ENCODE measurements around the gene SCYGR1. TPM values are rescaled to one million over a fixed set of nuclear protein-coding genes. Genes with fewer than 3 reads are reported as not detected.

Gene SCYGR1
- total RNA-seq, 1 experiment from 2014 or later: not detected

DNA sequence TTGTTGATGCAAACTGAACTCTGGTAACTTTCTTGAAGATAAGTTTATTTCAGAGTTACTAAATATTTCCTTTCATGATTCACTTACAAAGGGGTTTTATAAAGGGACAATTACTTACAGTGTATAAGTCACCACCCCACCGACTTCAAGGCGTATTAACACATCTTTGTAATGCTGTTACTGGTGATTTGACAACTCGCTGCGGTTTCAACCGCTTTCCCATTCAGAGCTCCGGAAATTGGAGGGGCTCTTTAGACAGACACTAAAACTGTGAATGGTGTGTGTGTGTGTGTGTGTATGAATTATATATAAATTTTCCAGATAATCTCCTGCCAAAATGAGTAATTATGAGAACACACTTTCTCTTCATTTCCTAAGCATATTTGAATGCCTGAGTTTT, 13.6 kb downstream of the SCYGR1 start:
- POLR2A ChIA-PET: no interaction called here
- no peak overlapping the region for H3K4me3 Mint-ChIP-seq (ENCODE audit: unreplicated experiment)
- H3K4me1 ChIP-seq: peaks cover 16% of the 10 kb centered on the region
- H3K4me1 Mint-ChIP-seq (ENCODE audit: low read depth, unreplicated experiment): peaks cover 20% of the 10 kb centered on the region
- CTCF ChIA-PET: no interaction called here
- DNase-seq: no peak
- intact Hi-C loops (cut with micrococcal nuclease; ENCODE audit: unreplicated experiment): no loop called here
- no peaks in the 10 kb centered on the region for H3K36me3 ChIP-seq (ENCODE audit: control insufficient read depth, insufficient read depth, low read length)
- no peaks in the 10 kb centered on the region for H3K9me3 ChIP-seq
- BruUV-seq (replicated peaks): no TSS peak
- H3K9me3 Mint-ChIP-seq (ENCODE audit: unreplicated experiment): no peaks in the 10 kb centered on the region
- no peaks in the 10 kb centered on the region for H3K27me3 ChIP-seq (replicated peaks; ENCODE audit: control insufficient read depth, insufficient read depth, low read length)
- H3K36me3 Mint-ChIP-seq (ENCODE audit: insufficient read depth, unreplicated experiment): no peaks in the 10 kb centered on the region
- TF ChIP-seq, protein P1, sequence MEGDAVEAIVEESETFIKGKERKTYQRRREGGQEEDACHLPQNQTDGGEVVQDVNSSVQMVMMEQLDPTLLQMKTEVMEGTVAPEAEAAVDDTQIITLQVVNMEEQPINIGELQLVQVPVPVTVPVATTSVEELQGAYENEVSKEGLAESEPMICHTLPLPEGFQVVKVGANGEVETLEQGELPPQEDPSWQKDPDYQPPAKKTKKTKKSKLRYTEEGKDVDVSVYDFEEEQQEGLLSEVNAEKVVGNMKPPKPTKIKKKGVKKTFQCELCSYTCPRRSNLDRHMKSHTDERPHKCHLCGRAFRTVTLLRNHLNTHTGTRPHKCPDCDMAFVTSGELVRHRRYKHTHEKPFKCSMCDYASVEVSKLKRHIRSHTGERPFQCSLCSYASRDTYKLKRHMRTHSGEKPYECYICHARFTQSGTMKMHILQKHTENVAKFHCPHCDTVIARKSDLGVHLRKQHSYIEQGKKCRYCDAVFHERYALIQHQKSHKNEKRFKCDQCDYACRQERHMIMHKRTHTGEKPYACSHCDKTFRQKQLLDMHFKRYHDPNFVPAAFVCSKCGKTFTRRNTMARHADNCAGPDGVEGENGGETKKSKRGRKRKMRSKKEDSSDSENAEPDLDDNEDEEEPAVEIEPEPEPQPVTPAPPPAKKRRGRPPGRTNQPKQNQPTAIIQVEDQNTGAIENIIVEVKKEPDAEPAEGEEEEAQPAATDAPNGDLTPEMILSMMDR (IDR thresholded peaks at IDR 0.05; ENCODE audit: insufficient read depth in 1 of 2, low read depth in 1 of 2, low read length in 1 of 2, severe bottlenecking in 1 of 2, unreplicated experiment in 1 of 2): no peak
- H3K27ac Mint-ChIP-seq (ENCODE audit: unreplicated experiment): no peak overlapping the region
- no peak overlapping the region for H3K4me3 ChIP-seq (ENCODE audit: low read depth, low read length)
- H3K27me3 Mint-ChIP-seq (ENCODE audit: insufficient read depth, unreplicated experiment): no peaks in the 10 kb centered on the region

DNA sequence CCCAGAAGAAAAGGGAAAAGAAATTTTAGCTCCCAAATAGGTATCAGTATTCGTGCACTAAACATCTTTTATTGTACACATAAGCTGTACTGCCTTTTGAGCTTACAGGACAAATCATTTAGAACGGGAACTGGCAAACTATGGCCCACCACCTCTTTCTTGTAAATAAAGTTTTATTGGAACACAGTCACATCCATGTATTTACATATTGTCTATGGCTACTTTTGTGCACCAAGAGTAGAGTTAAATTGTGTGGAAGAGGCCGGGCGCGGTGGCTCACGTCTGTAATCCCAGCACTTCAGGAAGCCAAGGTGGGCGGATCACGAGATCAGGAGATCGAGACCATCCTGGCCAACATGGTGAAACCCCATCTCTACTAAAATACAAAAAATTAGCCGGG, 14.4 kb downstream of the SCYGR1 start:
- TF ChIP-seq, protein P1 (IDR thresholded peaks at IDR 0.05; ENCODE audit: insufficient read depth in 1 of 2, low read depth in 1 of 2, low read length in 1 of 2, severe bottlenecking in 1 of 2, unreplicated experiment in 1 of 2): no peak
- BruUV-seq (replicated peaks): no TSS peak
- ChIA-PET CTCF (no interaction called here), POLR2A (no interaction called here)
- H3K27me3 Mint-ChIP-seq (ENCODE audit: insufficient read depth, unreplicated experiment): no peaks in the 10 kb centered on the region
- no peaks in the 10 kb centered on the region for H3K9me3 ChIP-seq
- no peak overlapping the region for H3K4me3 ChIP-seq (ENCODE audit: low read depth, low read length)
- H3K36me3 ChIP-seq (ENCODE audit: control insufficient read depth, insufficient read depth, low read length): no peaks in the 10 kb centered on the region
- intact Hi-C loops (cut with micrococcal nuclease; ENCODE audit: unreplicated experiment): no loop called here
- H3K4me1 Mint-ChIP-seq (ENCODE audit: low read depth, unreplicated experiment): peaks cover 17% of the 10 kb centered on the region
- H3K27ac Mint-ChIP-seq (ENCODE audit: unreplicated experiment): no peak overlapping the region
- no peaks in the 10 kb centered on the region for H3K27me3 ChIP-seq (replicated peaks; ENCODE audit: control insufficient read depth, insufficient read depth, low read length)
- no peaks in the 10 kb centered on the region for H3K9me3 Mint-ChIP-seq (ENCODE audit: unreplicated experiment)
- no peaks in the 10 kb centered on the region for H3K36me3 Mint-ChIP-seq (ENCODE audit: insufficient read depth, unreplicated experiment)
- no peak overlapping the region for H3K4me3 Mint-ChIP-seq (ENCODE audit: unreplicated experiment)
- peaks cover 10% of the 10 kb centered on the region for H3K4me1 ChIP-seq
- DNase-seq: no peak

DNA sequence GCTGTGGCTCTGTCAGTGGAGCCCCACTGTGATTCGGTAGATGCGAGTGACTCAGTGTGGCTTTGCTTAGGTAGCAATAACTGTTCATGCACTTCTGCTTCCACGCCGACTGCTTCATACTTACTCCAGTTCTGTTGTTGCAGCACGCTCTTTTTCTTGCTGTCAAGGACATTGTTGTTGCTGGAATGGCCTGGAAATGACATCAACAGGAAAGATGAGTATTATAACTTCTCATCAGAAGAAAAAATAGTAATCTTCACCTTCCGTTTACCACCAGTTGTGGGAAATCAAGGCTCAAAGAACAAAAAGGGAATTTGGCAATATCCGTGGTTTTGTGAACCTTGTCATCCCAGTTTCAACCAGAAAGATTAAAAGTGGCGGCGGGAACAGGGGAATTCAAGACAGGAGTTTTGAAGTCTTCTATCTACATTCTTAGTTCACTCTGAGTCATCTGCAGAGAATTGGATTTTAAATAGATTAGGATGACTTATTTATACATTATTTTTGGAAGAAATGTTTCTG, 16.9 kb downstream of the SCYGR1 start:
- no peak for DNase-seq
- no peaks in the 10 kb centered on the region for H3K36me3 Mint-ChIP-seq (ENCODE audit: insufficient read depth, unreplicated experiment)

More for the DNA sequence above, 16.9 kb downstream of the SCYGR1 start:
- no peaks in the 10 kb centered on the region for H3K9me3 ChIP-seq
- BruUV-seq (replicated peaks): no TSS peak
- Mint-ChIP-seq H3K4me1 (ENCODE audit: low read depth, unreplicated experiment) (no peaks in the 10 kb centered on the region), H3K27me3 (ENCODE audit: insufficient read depth, unreplicated experiment) (no peaks in the 10 kb centered on the region), H3K9me3 (ENCODE audit: unreplicated experiment) (no peaks in the 10 kb centered on the region), H3K4me3 (ENCODE audit: unreplicated experiment) (no peak overlapping the region), H3K27ac (ENCODE audit: unreplicated experiment) (no peak overlapping the region)
- no peaks in the 10 kb centered on the region for H3K27me3 ChIP-seq (replicated peaks; ENCODE audit: control insufficient read depth, insufficient read depth, low read length)
- POLR2A ChIA-PET: no interaction called here
- CTCF ChIA-PET: no interaction called here
- intact Hi-C loops (cut with micrococcal nuclease; ENCODE audit: unreplicated experiment): no loop called here
- H3K36me3 ChIP-seq (ENCODE audit: control insufficient read depth, insufficient read depth, low read length): no peaks in the 10 kb centered on the region
- no peak overlapping the region for H3K4me3 ChIP-seq (ENCODE audit: low read depth, low read length)
- TF ChIP-seq, protein P1 (IDR thresholded peaks at IDR 0.05; ENCODE audit: insufficient read depth in 1 of 2, low read depth in 1 of 2, low read length in 1 of 2, severe bottlenecking in 1 of 2, unreplicated experiment in 1 of 2): no peak
- H3K4me1 ChIP-seq: no peaks in the 10 kb centered on the region
